Uterus (tissue), 4 donors: Measurements from ENCODE around the gene PLCE1. TPM values are rescaled to one million over a fixed set of nuclear protein-coding genes. Genes with fewer than 3 reads are reported as not detected.

Experiments
- DNase-seq, 2 donors: peaks; one replicate each; pipeline ENCODE4 v3.0.0-alpha.2; 2019 to 2020
- H3K27ac ChIP-seq, 2 donors: fragments of 200-600 bp; sonication (generic); 1 replicate in 1 of 2; 2 replicates in 1 of 2; pipeline ENCODE4 v1.5.1; 2016 to 2018
- H3K27me3 ChIP-seq, 2 donors: fragments of 200-600 bp; sonication (generic); one replicate each; pipeline ENCODE4 v1.5.1; 2018 to 2019; ENCODE audit warnings: control low read depth in 1 of 2
- H3K36me3 ChIP-seq, 2 donors: fragments of 200-600 bp; sonication (generic); one replicate each; pipeline ENCODE4 v1.5.1; 2019; ENCODE audit warnings: control low read depth in 1 of 2
- H3K4me1 ChIP-seq, 2 donors: fragments of 200-600 bp; sonication (generic); one replicate each; pipeline ENCODE4 v1.5.1; 2018 to 2019; ENCODE audit warnings: control low read depth in 1 of 2
- H3K4me3 ChIP-seq, 2 donors: fragments of 200-600 bp; sonication (generic); 1 replicate in 1 of 2; 2 replicates in 1 of 2; pipeline ENCODE4 v1.5.1; 2018 to 2019; ENCODE audit warnings: mild to moderate bottlenecking in 1 of 2
- H3K9me3 ChIP-seq, 2 donors: fragments of 200-600 bp; sonication (generic); one replicate each; pipeline ENCODE4 v1.5.1; 2019; ENCODE audit warnings: control low read depth in 1 of 2
- CTCF ChIP-seq, 4 experiments: fragments of 200-600 bp in 2 of 4; fragments of 450-650 bp in 2 of 4; sonication (generic) in 2 of 4; IDR thresholded peaks; one replicate each; pipeline ENCODE4 v1.5.1; 2016 to 2019; ENCODE audit warnings: antibody characterized with exemption in 4 of 4, mild to moderate bottlenecking in 2 of 4, moderate library complexity in 1 of 4
- POLR2A ChIP-seq, 2 donors: fragments of 450-650 bp; IDR thresholded peaks; one replicate each; pipeline ENCODE4 v1.6.1; 2016; ENCODE audit warnings: antibody characterized with exemption in 2 of 2, mild to moderate bottlenecking in 1 of 2, moderate library complexity in 1 of 2
- intact Hi-C: fragments of 100-400 bp; cut with DNase I; formaldehyde crosslinking; loops from one replicate; pipeline ENCODE4 v1.15.1; 2023; ENCODE audit warnings: low total_unique reads
- total RNA-seq, 4 donors: library from RNA; depleted of rRNA in 3 of 4; stranded (reverse); fragments of >200 nt in 3 of 4; gene quantifications; one replicate each; pipeline versions ENCODE4 v1.1.0 to v1.2.4, GENCODE V29; 2014 to 2023
- donor health status: DM: yes; HTN: yes; CAD: no.

Gene PLCE1
- total RNA-seq, 4 donors from 2014 or later: 7.1 to 21.7 (median 12.9) TPM

- no peaks in the 10 kb centered on the region for H3K4me1 ChIP-seq
- TF ChIP-seq CTCF (IDR thresholded peaks at IDR 0.05) (no peak), POLR2A (IDR thresholded peaks at IDR 0.05) (no peak)
- intact Hi-C loops: no loop called here
- DNase-seq: no peak
- H3K27me3 ChIP-seq: no peaks in the 10 kb centered on the region
- no peak overlapping the region for H3K27ac ChIP-seq
- no peak overlapping the region for H3K4me3 ChIP-seq
- no peaks in the 10 kb centered on the region for H3K36me3 ChIP-seq
- H3K9me3 ChIP-seq: no peaks in the 10 kb centered on the region
Measured at GRCh38 chr10:94038024-94038423, 44.3 kb downstream of the PLCE1 start.

GRCh38 chr10:94041206-94041605 lies 47.5 kb downstream of the PLCE1 start:
- H3K27ac ChIP-seq: no peak overlapping the region
- TF ChIP-seq POLR2A (IDR thresholded peaks at IDR 0.05) (no peak), CTCF (IDR thresholded peaks at IDR 0.05) (no peak)
- no peaks in the 10 kb centered on the region for H3K4me1 ChIP-seq
- no peaks in the 10 kb centered on the region for H3K36me3 ChIP-seq
- no peaks in the 10 kb centered on the region for H3K9me3 ChIP-seq
- intact Hi-C loops: no loop called here
- no peak for DNase-seq
- no peaks in the 10 kb centered on the region for H3K27me3 ChIP-seq
- H3K4me3 ChIP-seq: no peak overlapping the region

GRCh38 chr10:94042001-94042833 lies 48.5 kb downstream of the PLCE1 start:
- Histone ChIP-seq H3K4me3 (no peak overlapping the region), H3K4me1 (no peaks in the 10 kb centered on the region), H3K9me3 (no peaks in the 10 kb centered on the region), H3K36me3 (no peaks in the 10 kb centered on the region), H3K27ac (peak overlapping the region; percentile 18 to 58), H3K27me3 (no peaks in the 10 kb centered on the region)
- intact Hi-C loops: no loop called here
- TF ChIP-seq CTCF (IDR thresholded peaks at IDR 0.05) (peak in 1 of 4 experiments; percentile 26), POLR2A (IDR thresholded peaks at IDR 0.05) (no peak)
- DNase-seq: no peak

DNA sequence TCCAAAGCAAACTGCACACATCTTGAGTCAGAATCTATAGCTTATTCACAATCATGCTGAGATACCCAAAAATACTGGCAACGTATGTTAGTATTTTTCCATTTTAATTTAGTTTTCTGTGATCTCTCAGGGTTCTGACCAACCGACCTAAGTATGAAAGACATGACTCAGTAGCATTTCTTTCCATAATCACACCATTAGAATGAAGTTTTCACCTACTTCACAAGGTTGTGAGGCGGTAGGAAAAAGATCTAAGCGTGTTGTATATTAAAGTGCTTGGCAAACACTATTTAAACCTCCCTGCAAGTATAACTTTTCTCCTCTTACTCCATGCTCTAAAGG lies 49.1 kb downstream of the PLCE1 start:
- Histone ChIP-seq H3K9me3 (no peaks in the 10 kb centered on the region), H3K36me3 (no peaks in the 10 kb centered on the region), H3K27ac (peak overlapping the region; percentile 2 to 58), H3K27me3 (no peaks in the 10 kb centered on the region), H3K4me3 (no peak overlapping the region), H3K4me1 (no peaks in the 10 kb centered on the region)
- no peak for DNase-seq
- intact Hi-C loops: no loop called here
- no peak for TF ChIP-seq CTCF (IDR thresholded peaks at IDR 0.05)

Other genes starting within 250 kb of the PLCE1 start
- 1 to 10 TPM in 1 of 4 donors, not detected in 3; 1.4 TPM for gene LGI1, start 236.0 kb upstream of the PLCE1 start, total RNA-seq
- gene SLC35G1, start 100.0 kb upstream of the PLCE1 start, total RNA-seq: 1 to 10 TPM; 2.8 to 6.7 (median 4.8) TPM